ENCODE measurements around the gene RHCE.

DNA sequence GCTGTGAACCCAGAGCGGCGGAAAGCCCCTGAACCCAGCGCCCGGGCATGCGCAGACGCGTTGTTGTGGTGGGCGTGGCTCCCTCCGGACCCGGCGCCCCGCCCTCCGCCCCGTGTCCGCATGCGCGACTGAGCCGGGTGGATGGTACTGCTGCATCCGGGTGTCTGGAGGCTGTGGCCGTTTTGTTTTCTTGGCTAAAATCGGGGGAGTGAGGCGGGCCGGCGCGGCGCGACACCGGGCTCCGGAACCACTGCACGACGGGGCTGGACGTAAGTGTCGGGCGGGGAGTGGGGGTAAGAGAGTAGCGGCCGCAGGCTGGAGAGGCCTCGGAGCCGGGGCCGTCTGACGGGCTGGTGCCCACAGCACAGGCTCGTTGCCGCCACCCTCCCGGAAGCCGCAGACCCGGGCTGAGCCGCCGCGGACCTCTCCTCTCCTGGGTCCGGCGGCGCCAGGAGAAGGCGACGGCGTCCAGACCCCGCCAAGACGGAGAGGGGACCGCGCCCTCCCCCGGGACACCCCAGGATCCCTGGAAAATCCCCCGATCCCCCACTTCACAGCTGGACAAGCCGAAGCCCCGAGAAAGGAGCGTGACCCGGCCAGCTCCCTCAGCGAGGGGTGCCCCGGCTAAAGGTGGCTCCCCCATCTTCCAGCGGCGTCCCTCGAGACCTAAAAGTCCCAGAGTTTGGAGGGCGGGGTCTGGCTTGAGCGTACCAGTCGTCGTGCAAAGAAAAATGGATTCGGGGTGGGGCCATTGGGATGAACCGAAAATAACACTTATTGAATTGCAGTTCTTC, 82.2 kb downstream of the RHCE start, which contains the start of gene TMEM50A:
- TF ChIP-seq, protein P1, sequence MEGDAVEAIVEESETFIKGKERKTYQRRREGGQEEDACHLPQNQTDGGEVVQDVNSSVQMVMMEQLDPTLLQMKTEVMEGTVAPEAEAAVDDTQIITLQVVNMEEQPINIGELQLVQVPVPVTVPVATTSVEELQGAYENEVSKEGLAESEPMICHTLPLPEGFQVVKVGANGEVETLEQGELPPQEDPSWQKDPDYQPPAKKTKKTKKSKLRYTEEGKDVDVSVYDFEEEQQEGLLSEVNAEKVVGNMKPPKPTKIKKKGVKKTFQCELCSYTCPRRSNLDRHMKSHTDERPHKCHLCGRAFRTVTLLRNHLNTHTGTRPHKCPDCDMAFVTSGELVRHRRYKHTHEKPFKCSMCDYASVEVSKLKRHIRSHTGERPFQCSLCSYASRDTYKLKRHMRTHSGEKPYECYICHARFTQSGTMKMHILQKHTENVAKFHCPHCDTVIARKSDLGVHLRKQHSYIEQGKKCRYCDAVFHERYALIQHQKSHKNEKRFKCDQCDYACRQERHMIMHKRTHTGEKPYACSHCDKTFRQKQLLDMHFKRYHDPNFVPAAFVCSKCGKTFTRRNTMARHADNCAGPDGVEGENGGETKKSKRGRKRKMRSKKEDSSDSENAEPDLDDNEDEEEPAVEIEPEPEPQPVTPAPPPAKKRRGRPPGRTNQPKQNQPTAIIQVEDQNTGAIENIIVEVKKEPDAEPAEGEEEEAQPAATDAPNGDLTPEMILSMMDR (conservative IDR thresholded peaks at IDR 0.05; ENCODE audit: low read depth in 2 of 2): no peak
- TF ChIP-seq NANOG (IDR thresholded peaks at IDR 0.05; ENCODE audit: borderline replicate concordance) (no peak), ZNF331 (CRISPR knock-in tag; IDR thresholded peaks at IDR 0.05; ENCODE audit: low read depth) (no peak), EZH2 (IDR thresholded peaks at IDR 0.05; ENCODE audit: low read depth, unreplicated experiment) (no peak), EZH2phosphoT487 (IDR thresholded peaks at IDR 0.05; ENCODE audit: unreplicated experiment) (no peak), JUNB (IDR thresholded peaks at IDR 0.05; ENCODE audit: unreplicated experiment) (no peak), POLR2AphosphoS5 (IDR thresholded peaks at IDR 0.05; ENCODE audit: low read depth) (peak; percentile 83)
- TF ChIP-seq, protein P2, sequence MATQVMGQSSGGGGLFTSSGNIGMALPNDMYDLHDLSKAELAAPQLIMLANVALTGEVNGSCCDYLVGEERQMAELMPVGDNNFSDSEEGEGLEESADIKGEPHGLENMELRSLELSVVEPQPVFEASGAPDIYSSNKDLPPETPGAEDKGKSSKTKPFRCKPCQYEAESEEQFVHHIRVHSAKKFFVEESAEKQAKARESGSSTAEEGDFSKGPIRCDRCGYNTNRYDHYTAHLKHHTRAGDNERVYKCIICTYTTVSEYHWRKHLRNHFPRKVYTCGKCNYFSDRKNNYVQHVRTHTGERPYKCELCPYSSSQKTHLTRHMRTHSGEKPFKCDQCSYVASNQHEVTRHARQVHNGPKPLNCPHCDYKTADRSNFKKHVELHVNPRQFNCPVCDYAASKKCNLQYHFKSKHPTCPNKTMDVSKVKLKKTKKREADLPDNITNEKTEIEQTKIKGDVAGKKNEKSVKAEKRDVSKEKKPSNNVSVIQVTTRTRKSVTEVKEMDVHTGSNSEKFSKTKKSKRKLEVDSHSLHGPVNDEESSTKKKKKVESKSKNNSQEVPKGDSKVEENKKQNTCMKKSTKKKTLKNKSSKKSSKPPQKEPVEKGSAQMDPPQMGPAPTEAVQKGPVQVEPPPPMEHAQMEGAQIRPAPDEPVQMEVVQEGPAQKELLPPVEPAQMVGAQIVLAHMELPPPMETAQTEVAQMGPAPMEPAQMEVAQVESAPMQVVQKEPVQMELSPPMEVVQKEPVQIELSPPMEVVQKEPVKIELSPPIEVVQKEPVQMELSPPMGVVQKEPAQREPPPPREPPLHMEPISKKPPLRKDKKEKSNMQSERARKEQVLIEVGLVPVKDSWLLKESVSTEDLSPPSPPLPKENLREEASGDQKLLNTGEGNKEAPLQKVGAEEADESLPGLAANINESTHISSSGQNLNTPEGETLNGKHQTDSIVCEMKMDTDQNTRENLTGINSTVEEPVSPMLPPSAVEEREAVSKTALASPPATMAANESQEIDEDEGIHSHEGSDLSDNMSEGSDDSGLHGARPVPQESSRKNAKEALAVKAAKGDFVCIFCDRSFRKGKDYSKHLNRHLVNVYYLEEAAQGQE (IDR thresholded peaks at IDR 0.05; ENCODE audit: unreplicated experiment): no peak
- TF ChIP-seq, protein P3, sequence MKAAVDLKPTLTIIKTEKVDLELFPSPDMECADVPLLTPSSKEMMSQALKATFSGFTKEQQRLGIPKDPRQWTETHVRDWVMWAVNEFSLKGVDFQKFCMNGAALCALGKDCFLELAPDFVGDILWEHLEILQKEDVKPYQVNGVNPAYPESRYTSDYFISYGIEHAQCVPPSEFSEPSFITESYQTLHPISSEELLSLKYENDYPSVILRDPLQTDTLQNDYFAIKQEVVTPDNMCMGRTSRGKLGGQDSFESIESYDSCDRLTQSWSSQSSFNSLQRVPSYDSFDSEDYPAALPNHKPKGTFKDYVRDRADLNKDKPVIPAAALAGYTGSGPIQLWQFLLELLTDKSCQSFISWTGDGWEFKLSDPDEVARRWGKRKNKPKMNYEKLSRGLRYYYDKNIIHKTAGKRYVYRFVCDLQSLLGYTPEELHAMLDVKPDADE (IDR thresholded peaks at IDR 0.05): no peak
